H9 (cell line): Measurements from ENCODE around the gene DOCK1. TPM values are rescaled to one million over a fixed set of nuclear protein-coding genes. Genes with fewer than 3 reads are reported as not detected.

Experiments
- DNase-seq: peaks from one replicate; pipeline ENCODE4 v3.0.0-alpha.2; 2017
- H2AFZ ChIP-seq: one replicate; pipeline ENCODE4 v1.6.1; 2013; ENCODE audit warnings: mild to moderate bottlenecking, low read length, control low read depth, moderate library complexity
- H2AK5ac ChIP-seq: 2 replicates; pipeline ENCODE4 v1.6.1; 2013; ENCODE audit warnings: low read length, control low read depth, mixed read lengths; ENCODE audit not compliant: insufficient read length
- H2BK120ac ChIP-seq: one replicate; pipeline ENCODE4 v1.6.1; 2013; ENCODE audit warnings: low read depth, mild to moderate bottlenecking, low read length, control low read depth, inconsistent platforms; ENCODE audit not compliant: poor library complexity, severe bottlenecking
- H2BK12ac ChIP-seq: 2 replicates; pipeline ENCODE4 v1.6.1; 2013; ENCODE audit warnings: low read length, control low read depth, mixed read lengths, low read depth; ENCODE audit not compliant: insufficient read length
- H2BK15ac ChIP-seq: 2 replicates; pipeline ENCODE4 v1.6.1; 2013; ENCODE audit warnings: low read depth, low read length, control low read depth
- H2BK20ac ChIP-seq: one replicate; pipeline ENCODE4 v1.6.1; 2013; ENCODE audit warnings: low read depth, mild to moderate bottlenecking, low read length, control low read depth, inconsistent platforms; ENCODE audit not compliant: poor library complexity, severe bottlenecking
- H2BK5ac ChIP-seq: 2 replicates; pipeline ENCODE4 v1.6.1; 2013; ENCODE audit warnings: low read length, control low read depth, mixed read lengths; ENCODE audit not compliant: insufficient read length
- H3K14ac ChIP-seq: 2 replicates; pipeline ENCODE4 v1.6.1; 2013; ENCODE audit warnings: low read length, control low read depth; ENCODE audit not compliant: insufficient read depth
- H3K18ac ChIP-seq: 2 replicates; pipeline ENCODE4 v1.6.1; 2013; ENCODE audit warnings: low read depth, mild to moderate bottlenecking, mixed read lengths, low read length, control low read depth; ENCODE audit not compliant: insufficient read length
- H3K23ac ChIP-seq: 2 replicates; pipeline ENCODE4 v1.6.1; 2013; ENCODE audit warnings: low read length, control low read depth, mixed read lengths, low read depth; ENCODE audit not compliant: insufficient read length
- H3K23me2 ChIP-seq: 2 replicates; pipeline ENCODE4 v1.6.1; 2013; ENCODE audit warnings: low read depth, mild to moderate bottlenecking, mixed read lengths, low read length, control low read depth; ENCODE audit not compliant: insufficient read length, poor library complexity, severe bottlenecking
- H3K27ac ChIP-seq: 2 replicates; pipeline ENCODE4 v1.5.1; 2013; ENCODE audit warnings: low read length, control low read depth, mixed read lengths, low read depth; ENCODE audit not compliant: insufficient read length
- H3K27me3 ChIP-seq: 2 replicates; pipeline ENCODE4 v1.6.1; 2013; ENCODE audit warnings: low read length, control low read depth, inconsistent platforms; ENCODE audit not compliant: insufficient read depth
- H3K4ac ChIP-seq: 2 replicates; pipeline ENCODE4 v1.6.1; 2013; ENCODE audit warnings: low read depth, mild to moderate bottlenecking, control low read depth, inconsistent platforms, low read length, moderate library complexity
- H3K4me1 ChIP-seq: 2 replicates; pipeline ENCODE4 v1.6.1; 2013; ENCODE audit warnings: low read length, control low read depth, inconsistent platforms; ENCODE audit not compliant: insufficient read depth
- H3K4me2 ChIP-seq: 2 replicates; pipeline ENCODE4 v1.6.1; 2013; ENCODE audit warnings: low read length, control low read depth, mixed read lengths; ENCODE audit not compliant: insufficient read length, insufficient read depth
- H3K56ac ChIP-seq: 2 replicates; pipeline ENCODE4 v1.6.1; 2013; ENCODE audit warnings: low read depth, mild to moderate bottlenecking, mixed read lengths, low read length, control low read depth; ENCODE audit not compliant: insufficient read length
- H3K79me1 ChIP-seq: 2 replicates; pipeline ENCODE4 v1.6.1; 2013; ENCODE audit warnings: low read depth, mild to moderate bottlenecking, moderate library complexity, low read length, control low read depth, inconsistent platforms; ENCODE audit not compliant: insufficient read depth, poor library complexity, severe bottlenecking
- H3K79me2 ChIP-seq: 2 replicates; pipeline ENCODE4 v1.6.1; 2013; ENCODE audit warnings: low read length, control low read depth, inconsistent platforms; ENCODE audit not compliant: insufficient read depth
- H3K9ac ChIP-seq: 2 replicates; pipeline ENCODE4 v1.6.1; 2013; ENCODE audit warnings: low read length, control low read depth, mixed read lengths; ENCODE audit not compliant: insufficient read length; ENCODE audit errors: extremely low read depth
- H3K9me3 ChIP-seq: one replicate; pipeline ENCODE4 v1.6.1; 2013; ENCODE audit warnings: low read depth, low read length, inconsistent platforms; ENCODE audit not compliant: control insufficient read depth
- H3T11ph ChIP-seq: one replicate; pipeline ENCODE4 v1.6.1; 2013; ENCODE audit warnings: mild to moderate bottlenecking, low read length, control low read depth, inconsistent platforms
- H4K20me1 ChIP-seq: one replicate; pipeline ENCODE4 v1.6.1; 2013; ENCODE audit not compliant: control insufficient read depth, insufficient read length, insufficient read depth
- H4K5ac ChIP-seq: 2 replicates; pipeline ENCODE4 v1.6.1; 2013; ENCODE audit warnings: low read depth, mild to moderate bottlenecking, mixed read lengths, low read length, control low read depth; ENCODE audit not compliant: insufficient read length
- H4K8ac ChIP-seq: replicated peaks from 2 replicates; pipeline ENCODE4 v1.6.1; 2013; ENCODE audit warnings: low read length, control low read depth, mixed read lengths, low read depth; ENCODE audit not compliant: insufficient read length
- H4K91ac ChIP-seq: 2 replicates; pipeline ENCODE4 v1.6.1; 2013; ENCODE audit warnings: low read depth, mild to moderate bottlenecking, moderate library complexity, mixed read lengths, low read length, control low read depth; ENCODE audit not compliant: insufficient read length
- H3K27ac Mint-ChIP-seq, 3 experiments: 2 replicates in 2 of 3; 3 replicates in 1 of 3; pipeline ENCODE4 v1.8.0; 2020 to 2021; ENCODE audit warnings: mixed read lengths in 3 of 3, mild to moderate bottlenecking in 1 of 3, moderate library complexity in 1 of 3
- H3K27me3 Mint-ChIP-seq: 2 replicates; pipeline ENCODE4 v1.8.0; 2021; ENCODE audit warnings: low read depth, mild to moderate bottlenecking, moderate library complexity, mixed read lengths
- H3K36me3 Mint-ChIP-seq, 3 experiments: 2 replicates in 2 of 3; 3 replicates in 1 of 3; pipeline ENCODE4 v1.8.0; 2020 to 2021; ENCODE audit warnings: low read depth in 3 of 3, mixed read lengths in 3 of 3; ENCODE audit not compliant: insufficient read depth in 1 of 3
- H3K4me1 Mint-ChIP-seq, 2 experiments: 2 replicates each; pipeline ENCODE4 v1.8.0; 2020; ENCODE audit warnings: mixed read lengths in 2 of 2
- H3K4me3 Mint-ChIP-seq, 2 experiments: 2 replicates in 1 of 2; 3 replicates in 1 of 2; pipeline ENCODE4 v1.8.0; 2020 to 2021; ENCODE audit warnings: mild to moderate bottlenecking in 2 of 2, mixed read lengths in 2 of 2, moderate library complexity in 1 of 2
- H3K9me3 Mint-ChIP-seq, 2 experiments: 2 replicates in 1 of 2; 3 replicates in 1 of 2; pipeline ENCODE4 v1.8.0; 2020; ENCODE audit warnings: mild to moderate bottlenecking in 2 of 2, mixed read lengths in 2 of 2, moderate library complexity in 1 of 2
- CTCF ChIP-seq: fragments of 200-600 bp; sonication (generic); conservative IDR thresholded peaks from 3 replicates; pipeline ENCODE4 v1.8.0; 2021; ENCODE audit warnings: antibody characterized with exemption, mild to moderate bottlenecking
- WGBS: extraction: QIAGEN DNeasy Blood & Tissue Kit; methylation state at CpG from one replicate; pipeline ENCODE4 v1.1.7; 2013; ENCODE audit warnings: missing lambda C conversion rate, low lambda C conversion rate, mixed read lengths; ENCODE audit not compliant: insufficient read length; ENCODE audit errors: extremely low coverage; 5-methylcytosine and 5-hydroxymethylcytosine counted together
- total RNA-seq: library from RNA; stranded (reverse); gene quantifications from 2 replicates; pipeline ENCODE4 v1.2.1, GENCODE V29; 2021

Gene DOCK1
- total RNA-seq, 1 experiment from 2014 or later, result 57.0 TPM

GRCh38 chr10:127102176-127102575 lies 196.9 kb downstream of the DOCK1 start:
- H3K27me3 ChIP-seq, result no peaks in the 10 kb centered on the region
- no peak overlapping the region for H3K9ac ChIP-seq
- WGBS, result no CpG with 5 or more reads among the region's 3 CpGs
- H2BK20ac ChIP-seq, result no peak overlapping the region
- Mint-ChIP-seq H3K36me3 (peaks cover 23 to 34% (median 30%) of the 10 kb centered on the region in 3 experiments), H3K9me3 (peaks cover 0 to 3% of the 10 kb centered on the region in 2 experiments; a peak in 1 of 5 replicates), H3K27ac (no peak overlapping the region), H3K4me3 (no peak overlapping the region), H3K27me3 (no peaks in the 10 kb centered on the region), H3K4me1 (peaks cover 8 to 18% of the 10 kb centered on the region in 2 experiments)
- no peak for DNase-seq
- H4K91ac ChIP-seq, result no peak overlapping the region
- no peaks in the 10 kb centered on the region for H3K9me3 ChIP-seq
- H4K8ac ChIP-seq, result no peak overlapping the region
- no peaks in the 10 kb centered on the region for H3K79me2 ChIP-seq
- H3K23ac ChIP-seq, result no peak overlapping the region
- H2BK12ac ChIP-seq, result no peak overlapping the region
- no peak overlapping the region for H4K5ac ChIP-seq
- TF ChIP-seq CTCF, result no peak
- no peak overlapping the region for H3T11ph ChIP-seq
- no peak overlapping the region for H2BK120ac ChIP-seq
- H2BK5ac ChIP-seq, result no peak overlapping the region
- H3K18ac ChIP-seq, result no peak overlapping the region
- no peaks in the 10 kb centered on the region for H3K79me1 ChIP-seq
- H3K4ac ChIP-seq, result no peak overlapping the region
- no peak overlapping the region for H2AK5ac ChIP-seq
- no peak overlapping the region for H2BK15ac ChIP-seq
- H3K4me2 ChIP-seq, result no peak overlapping the region
- H3K14ac ChIP-seq, result no peak overlapping the region
- no peaks in the 10 kb centered on the region for H3K23me2 ChIP-seq
- H4K20me1 ChIP-seq, result no peaks in the 10 kb centered on the region
- H2AFZ ChIP-seq, result no peak overlapping the region
- no peak overlapping the region for H3K56ac ChIP-seq
- no peaks in the 10 kb centered on the region for H3K4me1 ChIP-seq
- no peak overlapping the region for H3K27ac ChIP-seq
